Tibial nerve (tissue), 4 donors: Measurements from ENCODE around the gene STEAP1B. TPM values are rescaled to one million over a fixed set of nuclear protein-coding genes. Genes with fewer than 3 reads are reported as not detected.

ENCODE experiments used
- DNase-seq, 2 donors: peaks; one replicate each; pipeline ENCODE4 v3.0.0-alpha.2; 2019; ENCODE audit warnings: low spot score in 2 of 2
- H3K27ac ChIP-seq, 4 donors: fragments of 200-600 bp; sonication (generic) in 3 of 4; one replicate each; pipeline ENCODE4 v1.5.1; 2017 to 2019; ENCODE audit warnings: mild to moderate bottlenecking in 1 of 4
- H3K27me3 ChIP-seq, 2 donors: fragments of 200-600 bp; sonication (generic) in 1 of 2; one replicate each; pipeline versions ENCODE4 v1.5.1 to v1.6.0; 2017 to 2019
- H3K36me3 ChIP-seq, 3 donors: fragments of 200-600 bp; sonication (generic); one replicate each; pipeline ENCODE4 v1.5.1; 2018 to 2019
- H3K4me1 ChIP-seq, 4 donors: fragments of 200-600 bp; sonication (generic) in 3 of 4; one replicate each; pipeline ENCODE4 v1.5.1; 2017 to 2019
- H3K4me3 ChIP-seq, 4 donors: fragments of 200-600 bp; sonication (generic) in 3 of 4; one replicate each; pipeline ENCODE4 v1.5.1; 2017 to 2019; ENCODE audit warnings: mild to moderate bottlenecking in 1 of 4, moderate library complexity in 1 of 4
- H3K9me3 ChIP-seq, 4 donors: fragments of 200-600 bp; sonication (generic) in 3 of 4; one replicate each; pipeline ENCODE4 v1.5.1; 2017 to 2019
- EP300 ChIP-seq, 2 donors: sonication (generic); formaldehyde crosslinking; IDR thresholded peaks; one replicate each; pipeline ENCODE4 v1.6.1; 2017; ENCODE audit warnings: antibody characterized with exemption in 2 of 2, mild to moderate bottlenecking in 1 of 2
- POLR2A ChIP-seq, 2 donors: fragments of 450-650 bp; IDR thresholded peaks; one replicate each; pipeline ENCODE4 v1.6.1; 2017; ENCODE audit warnings: antibody characterized with exemption in 2 of 2, mild to moderate bottlenecking in 2 of 2, moderate library complexity in 2 of 2
- WGBS, 2 donors: methylation state at CpG; one replicate each; pipeline ENCODE4 v1.1.5; 2018; 5-methylcytosine and 5-hydroxymethylcytosine counted together
- total RNA-seq, 4 donors: library from RNA; depleted of rRNA; stranded (reverse); fragments of >200 nt; gene quantifications; one replicate each; pipeline ENCODE4 v1.1.0, GENCODE V29; 2016
- TF ChIP-seq, protein P1 (sequence below), 5 experiments: fragments of 200-600 bp in 3 of 5; fragments of 450-650 bp in 2 of 5; sonication (generic) in 3 of 5; IDR thresholded peaks; one replicate each; pipeline ENCODE4 v1.5.1; 2016 to 2019; ENCODE audit warnings: antibody characterized with exemption in 5 of 5, mild to moderate bottlenecking in 3 of 5, moderate library complexity in 2 of 5

The STEAP1B gene
- total RNA-seq, 4 donors from 2014 or later: 4.2 to 20.5 (median 14.0) TPM

DNA sequence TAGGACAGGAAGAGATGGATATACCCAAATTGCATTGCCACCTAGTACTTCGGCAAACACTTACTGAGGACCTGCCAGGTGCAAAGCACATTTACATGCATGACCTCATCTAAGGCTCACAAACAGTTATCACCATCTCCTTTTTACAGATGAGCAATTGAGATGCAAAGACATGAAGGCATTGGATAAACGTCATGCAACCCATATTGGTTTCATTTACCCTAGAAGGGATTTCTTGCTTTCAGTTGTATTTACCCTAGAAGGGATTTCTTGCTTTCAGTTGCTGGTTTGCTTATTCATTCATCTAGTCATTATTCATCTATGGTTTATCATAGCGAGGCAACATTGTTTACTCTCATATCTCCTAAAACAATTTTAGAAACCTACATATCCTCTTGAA lies 52.2 kb downstream of the STEAP1B start:
- no peak for DNase-seq
- Histone ChIP-seq H3K27ac (no peak overlapping the region), H3K4me1 (peaks cover 0 to 33% (median 0%) of the 10 kb centered on the region in 4 donors), H3K27me3 (no peaks in the 10 kb centered on the region), H3K4me3 (no peak overlapping the region), H3K9me3 (no peaks in the 10 kb centered on the region), H3K36me3 (no peaks in the 10 kb centered on the region)
- WGBS, 2 donors: 89 to 95% methylated on average over 3 of the region's 3 CpGs
- TF ChIP-seq, protein P1, sequence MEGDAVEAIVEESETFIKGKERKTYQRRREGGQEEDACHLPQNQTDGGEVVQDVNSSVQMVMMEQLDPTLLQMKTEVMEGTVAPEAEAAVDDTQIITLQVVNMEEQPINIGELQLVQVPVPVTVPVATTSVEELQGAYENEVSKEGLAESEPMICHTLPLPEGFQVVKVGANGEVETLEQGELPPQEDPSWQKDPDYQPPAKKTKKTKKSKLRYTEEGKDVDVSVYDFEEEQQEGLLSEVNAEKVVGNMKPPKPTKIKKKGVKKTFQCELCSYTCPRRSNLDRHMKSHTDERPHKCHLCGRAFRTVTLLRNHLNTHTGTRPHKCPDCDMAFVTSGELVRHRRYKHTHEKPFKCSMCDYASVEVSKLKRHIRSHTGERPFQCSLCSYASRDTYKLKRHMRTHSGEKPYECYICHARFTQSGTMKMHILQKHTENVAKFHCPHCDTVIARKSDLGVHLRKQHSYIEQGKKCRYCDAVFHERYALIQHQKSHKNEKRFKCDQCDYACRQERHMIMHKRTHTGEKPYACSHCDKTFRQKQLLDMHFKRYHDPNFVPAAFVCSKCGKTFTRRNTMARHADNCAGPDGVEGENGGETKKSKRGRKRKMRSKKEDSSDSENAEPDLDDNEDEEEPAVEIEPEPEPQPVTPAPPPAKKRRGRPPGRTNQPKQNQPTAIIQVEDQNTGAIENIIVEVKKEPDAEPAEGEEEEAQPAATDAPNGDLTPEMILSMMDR (IDR thresholded peaks at IDR 0.05): no peak
- TF ChIP-seq POLR2A (IDR thresholded peaks at IDR 0.05): no peak
- no peak for TF ChIP-seq EP300 (IDR thresholded peaks at IDR 0.05)

DNA sequence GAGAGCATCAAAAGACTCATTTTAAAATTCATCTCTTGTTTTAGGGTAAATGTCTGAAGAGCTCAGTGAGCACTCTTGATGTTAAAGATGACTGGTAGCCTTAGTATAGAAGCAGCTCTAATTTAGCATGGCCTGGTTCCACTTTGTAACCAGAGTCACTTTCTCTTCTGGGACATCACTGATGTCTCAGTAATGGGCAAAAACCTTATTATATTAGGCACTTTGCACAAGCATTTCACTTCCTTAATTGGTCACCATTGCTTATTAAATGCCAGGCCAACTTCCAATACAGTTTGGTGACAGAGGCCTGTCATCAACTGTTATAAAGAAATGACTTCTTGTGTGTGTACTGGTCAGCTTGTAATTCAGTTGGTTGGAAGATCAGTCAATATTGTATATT lies 53.0 kb downstream of the STEAP1B start:
- H3K36me3 ChIP-seq: no peaks in the 10 kb centered on the region
- H3K27ac ChIP-seq: no peak overlapping the region
- no peak overlapping the region for H3K4me3 ChIP-seq
- H3K27me3 ChIP-seq: no peaks in the 10 kb centered on the region
- peaks cover 0 to 27% (median 0%) of the 10 kb centered on the region in 4 donors for H3K4me1 ChIP-seq
- TF ChIP-seq EP300 (IDR thresholded peaks at IDR 0.05) (no peak), POLR2A (IDR thresholded peaks at IDR 0.05) (no peak)
- TF ChIP-seq, protein P1 (IDR thresholded peaks at IDR 0.05): no peak
- DNase-seq: no peak
- H3K9me3 ChIP-seq: no peaks in the 10 kb centered on the region

- DNase-seq: no peak
- H3K4me3 ChIP-seq: no peak overlapping the region
- no peaks in the 10 kb centered on the region for H3K36me3 ChIP-seq
- peak overlapping the region in 1 of 4 donors; percentile 39 for H3K27ac ChIP-seq
- no peaks in the 10 kb centered on the region for H3K9me3 ChIP-seq
- TF ChIP-seq, protein P1 (IDR thresholded peaks at IDR 0.05): no peak
- no peak for TF ChIP-seq EP300 (IDR thresholded peaks at IDR 0.05)
- no peak for TF ChIP-seq POLR2A (IDR thresholded peaks at IDR 0.05)
- WGBS, 2 donors: 47 to 53% methylated on average over 3 of the region's 3 CpGs
- peaks cover 0 to 27% (median 0%) of the 10 kb centered on the region in 4 donors for H3K4me1 ChIP-seq
- no peaks in the 10 kb centered on the region for H3K27me3 ChIP-seq
Measured at GRCh38 chr7:22445853-22446252, 54.1 kb downstream of the STEAP1B start.

DNA sequence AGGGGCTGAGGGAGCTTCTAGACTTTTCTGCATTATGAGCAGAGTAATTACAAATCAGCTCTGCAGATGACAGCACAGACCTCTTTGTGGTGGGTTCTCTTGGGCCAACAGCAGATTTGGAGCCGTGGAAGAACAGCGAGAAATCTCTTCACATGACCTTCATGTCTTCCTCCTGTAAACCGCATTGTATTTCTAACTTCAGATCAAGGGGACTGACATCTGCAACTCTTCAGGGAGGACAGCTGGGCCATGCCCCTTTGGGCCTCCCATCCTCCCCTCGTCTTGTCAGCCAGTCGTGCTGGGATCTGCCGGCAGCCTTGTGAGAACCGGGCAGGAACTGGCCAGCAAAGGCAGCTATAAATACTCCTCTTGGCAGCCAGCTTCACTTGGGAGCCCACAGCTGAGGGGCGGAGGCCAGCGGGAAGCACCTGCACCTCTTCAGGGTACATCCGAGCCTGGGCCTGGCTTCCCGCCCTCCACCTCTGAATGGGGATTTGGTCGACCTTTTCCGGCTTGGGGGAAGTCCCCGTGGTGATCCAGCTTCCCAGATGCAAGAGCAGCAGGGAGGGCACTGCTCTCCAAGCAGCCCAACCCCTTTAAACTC lies 54.7 kb downstream of the STEAP1B start:
- DNase-seq: peak; percentile 12 to 20
- H3K4me3 ChIP-seq: no peak overlapping the region
- H3K27ac ChIP-seq: peak overlapping the region in 1 of 4 donors; percentile 39
- no peaks in the 10 kb centered on the region for H3K9me3 ChIP-seq
- 40 to 46% methylated on average over 14 of the region's 14 CpGs for WGBS, 2 donors
- H3K36me3 ChIP-seq: no peaks in the 10 kb centered on the region
- no peaks in the 10 kb centered on the region for H3K27me3 ChIP-seq
- peaks cover 0 to 27% (median 0%) of the 10 kb centered on the region in 4 donors for H3K4me1 ChIP-seq
- TF ChIP-seq, protein P1 (IDR thresholded peaks at IDR 0.05): no peak
- peak in 1 of 2 donors; percentile 59 for TF ChIP-seq EP300 (IDR thresholded peaks at IDR 0.05)

DNA sequence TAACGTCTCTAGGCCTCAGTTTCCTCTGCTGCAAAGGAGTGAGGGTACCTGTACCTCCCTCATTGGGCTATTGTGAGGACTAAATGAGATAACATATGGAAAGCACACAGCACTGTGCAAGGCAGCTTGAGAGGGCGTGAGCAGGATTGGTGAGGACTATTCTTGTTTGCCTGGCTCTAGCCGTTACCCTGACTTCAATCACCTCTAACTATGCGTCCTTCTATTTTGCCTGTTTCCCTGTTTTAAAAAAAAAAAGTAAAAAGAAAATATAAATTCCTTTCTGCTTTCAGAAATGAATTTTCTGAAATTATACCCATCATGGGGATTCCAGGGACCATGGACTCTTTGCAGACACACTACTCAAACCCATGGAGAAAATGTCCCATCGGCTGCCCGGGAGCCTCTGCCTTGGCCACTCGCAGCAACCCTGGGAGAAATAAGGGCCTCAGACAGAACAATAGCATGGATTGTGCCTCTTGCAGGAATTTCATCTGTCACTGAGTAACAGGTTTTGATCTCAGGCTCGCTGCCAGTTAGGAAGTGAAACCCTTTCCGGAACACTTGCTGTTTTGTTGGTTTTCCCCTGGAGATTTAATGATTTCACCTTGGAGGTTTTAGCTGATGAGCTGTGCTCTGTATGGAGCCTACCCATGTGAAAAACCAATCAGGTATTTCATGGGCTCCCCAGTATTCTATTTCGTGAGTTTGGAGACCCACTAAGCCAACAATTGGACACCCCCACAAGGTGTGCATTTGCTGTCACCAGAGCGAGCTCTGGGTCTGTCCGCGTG lies 55.6 kb downstream of the STEAP1B start:
- TF ChIP-seq, protein P1 (IDR thresholded peaks at IDR 0.05): no peak
- TF ChIP-seq POLR2A (IDR thresholded peaks at IDR 0.05) (no peak), EP300 (IDR thresholded peaks at IDR 0.05) (no peak)
- no peak for DNase-seq
- H3K4me1 ChIP-seq: peaks cover 0 to 27% (median 0%) of the 10 kb centered on the region in 4 donors
- H3K27me3 ChIP-seq: no peaks in the 10 kb centered on the region
- no peak overlapping the region for H3K4me3 ChIP-seq
- peak overlapping the region in 1 of 4 donors; percentile 39 for H3K27ac ChIP-seq
- no peaks in the 10 kb centered on the region for H3K9me3 ChIP-seq
- H3K36me3 ChIP-seq: no peaks in the 10 kb centered on the region
- 62 to 65% methylated on average over 13 of the region's 13 CpGs for WGBS, 2 donors
